SK-N-MC (cell line): Measurements from ENCODE around the gene SLC41A3.

Experiments
- EZH2 ChIP-seq: fragments of 200-600 bp; sonication (generic); IDR thresholded peaks from one replicate; pipeline ENCODE4 v1.6.1; 2017; ENCODE audit warnings: antibody characterized with exemption
- FOXP2 ChIP-seq: optimal IDR thresholded peaks from 2 replicates; pipeline ENCODE3; 2011; ENCODE audit warnings: mild to moderate bottlenecking, moderate library complexity; ENCODE audit not compliant: insufficient read depth; ENCODE audit errors: extremely low read length, control extremely low read depth
- POLR2AphosphoS5 ChIP-seq: IDR thresholded peaks from 2 replicates; pipeline ENCODE4 v1.6.1; 2012; ENCODE audit warnings: mild to moderate bottlenecking, low read depth, low read length, borderline replicate concordance

GRCh38 chr3:126050050-126050392, 33.9 kb downstream of the SLC41A3 start:
- TF ChIP-seq POLR2AphosphoS5, result no peak
- TF ChIP-seq EZH2, result no peak
- TF ChIP-seq FOXP2, result no peak
